HepG2 (cell line): ENCODE results near the gene PSENEN. TPM values are rescaled to one million over a fixed set of nuclear protein-coding genes. Genes with fewer than 3 reads are reported as not detected.

Experiments used
- ATAC-seq: fragments of 200-7000 bp; cut with Tn5 transposase; 3 replicates; pipeline ENCODE4 v1.9.1; 2020; ENCODE audit warnings: mild to moderate bottlenecking, moderate library complexity
- BruUV-seq: library from RNA; stranded (reverse); fragments of 400-500 nt; replicated peaks from 2 replicates; lab custom pipeline; 2021; lab: Mats Ljungman, UMichigan
- CTCF ChIA-PET: fragments of 300-600 bp; formaldehyde crosslinking; extraction: SDS; loops from one replicate; lab custom pipeline; 2021; ENCODE audit warnings: low total read pairs, inconsistent platforms, low intra/inter-chr PET ratio; lab: Yijun Ruan, JAX
- POLR2A ChIA-PET: fragments of 350-600 bp; sonication (Branson Sonifier 250); formaldehyde crosslinking; loops from one replicate; lab custom pipeline; 2020; ENCODE audit warnings: antibody characterized with exemption, inconsistent platforms; lab: Yijun Ruan, JAX
- DNase-seq: peaks from one replicate; pipeline ENCODE4 v3.0.0-alpha.2; 2015; ENCODE audit warnings: low spot score
- FAIRE-seq: peaks from 3 replicates; lab custom pipeline; 2011; peaks lifted over from hg19 to GRCh38; lab: Jason Lieb, UNC
- H2AFZ ChIP-seq: one replicate; pipeline ENCODE4 v1.6.1; 2011; ENCODE audit warnings: low read length, inconsistent platforms
- H3K27ac ChIP-seq: fragments of 300-600 bp; 3 replicates; pipeline ENCODE4 v1.8.0; 2011; ENCODE audit warnings: mixed run types, mild to moderate bottlenecking, mixed read lengths, low read length, inconsistent platforms; ENCODE audit not compliant: insufficient read depth; ENCODE audit errors: extremely low read length
- H3K27me3 ChIP-seq, 2 experiments: fragments of 200-600 bp in 1 of 2; 2 replicates in 1 of 2; 3 replicates in 1 of 2; pipeline versions ENCODE4 v1.6.0 to v1.8.0; 2011; ENCODE audit warnings: low read length in 2 of 2, mild to moderate bottlenecking in 2 of 2, moderate library complexity in 2 of 2, inconsistent platforms in 1 of 2; ENCODE audit not compliant: insufficient read depth in 2 of 2, control insufficient read depth in 1 of 2
- H3K36me3 ChIP-seq, 2 experiments: fragments of 200-600 bp in 1 of 2; replicated peaks in 1 of 2; 2 replicates in 1 of 2; 3 replicates in 1 of 2; pipeline versions ENCODE4 v1.5.1 to v1.8.0; 2011; ENCODE audit warnings: low read length in 2 of 2, inconsistent platforms in 1 of 2; ENCODE audit not compliant: insufficient read depth in 2 of 2, control insufficient read depth in 1 of 2
- H3K4me1 ChIP-seq: 2 replicates; pipeline ENCODE4 v1.5.1; 2012; ENCODE audit warnings: low read length, inconsistent platforms; ENCODE audit not compliant: insufficient read depth
- H3K4me2 ChIP-seq: 2 replicates; pipeline ENCODE4 v1.6.0; 2011; ENCODE audit warnings: low read depth, low read length, inconsistent platforms
- H3K4me3 ChIP-seq, 3 experiments: fragments of 200-600 bp in 1 of 3; sonication (generic), shearing (Covaris generic) in 1 of 3; replicated peaks in 1 of 3; 2 replicates each; pipeline ENCODE4 v1.5.1; 2011 to 2016; ENCODE audit warnings: low read length in 3 of 3, inconsistent platforms in 2 of 3, low read depth in 2 of 3, mild to moderate bottlenecking in 2 of 3, control low read depth in 1 of 3, mixed read lengths in 1 of 3; ENCODE audit not compliant: insufficient read depth in 1 of 3
- H3K79me2 ChIP-seq: one replicate; pipeline ENCODE4 v1.6.1; 2011; ENCODE audit warnings: low read length, inconsistent platforms; ENCODE audit not compliant: insufficient read depth
- H3K9ac ChIP-seq: 2 replicates; pipeline ENCODE4 v1.6.0; 2011; ENCODE audit warnings: mild to moderate bottlenecking, low read depth, low read length, inconsistent platforms; ENCODE audit not compliant: insufficient read depth
- H3K9me3 ChIP-seq: 2 replicates; pipeline ENCODE4 v1.5.1; 2012; ENCODE audit warnings: mild to moderate bottlenecking, low read length
- H4K20me1 ChIP-seq: 2 replicates; pipeline ENCODE4 v1.6.0; 2011; ENCODE audit warnings: inconsistent platforms, mild to moderate bottlenecking, low read length, moderate library complexity; ENCODE audit not compliant: insufficient read depth
- CREB3 ChIP-seq: sonication (generic); formaldehyde crosslinking; IDR thresholded peaks from 2 replicates; pipeline ENCODE4 v1.5.0; 2020; ENCODE audit warnings: missing genetic modification reagents
- FOXA3 ChIP-seq: IDR thresholded peaks from 2 replicates; pipeline ENCODE4 v1.6.1; 2016; ENCODE audit warnings: missing genetic modification reagents, missing compliant biosample characterization
- MLLT10 ChIP-seq: sonication (generic); formaldehyde crosslinking; IDR thresholded peaks from 2 replicates; pipeline ENCODE4 v1.4.0; 2020; ENCODE audit warnings: missing genetic modification reagents
- ZBTB10 ChIP-seq: sonication (generic); formaldehyde crosslinking; IDR thresholded peaks from 2 replicates; pipeline ENCODE4 v1.4.0; 2020; ENCODE audit warnings: missing genetic modification reagents, borderline replicate concordance
- ZIK1 ChIP-seq: sonication (generic); formaldehyde crosslinking; IDR thresholded peaks from 2 replicates; pipeline ENCODE4 v1.5.0; 2020; ENCODE audit warnings: mild to moderate bottlenecking, low read depth, missing genetic modification reagents, borderline replicate concordance
- ZNF280B ChIP-seq: sonication (generic); formaldehyde crosslinking; IDR thresholded peaks from 2 replicates; pipeline ENCODE4 v1.5.0; 2020; ENCODE audit warnings: missing genetic modification reagents, mild to moderate bottlenecking, borderline replicate concordance
- WGBS: methylation state at CpG from one replicate; pipeline ENCODE4 v1.1.6; 2017; ENCODE audit warnings: low lambda C conversion rate; 5-methylcytosine and 5-hydroxymethylcytosine counted together
- in situ Hi-C: cut with HindIII; loops from 2 replicates; pipeline ENCODE4 v1.10.0; 2017; ENCODE audit warnings: low pct_unique_long_range_greater_than_20kb; ENCODE audit not compliant: extremely low pct_ligation_motif_present
- intact Hi-C: fragments of 100-400 bp; cut with micrococcal nuclease; formaldehyde crosslinking; loops from one replicate; pipeline ENCODE4 v1.10.0; 2022; ENCODE audit not compliant: unreplicated experiment
- polyA plus RNA-seq, 8 experiments: library from polyadenylated mRNA; depleted of rRNA in 3 of 8; stranded (reverse) in 7 of 8; unstranded in 1 of 8; fragments of >200 nt; fragmentation: Illumina TruSeq in 4 of 8; extraction: Trizol in 4 of 8; gene quantifications; 2 replicates each; pipeline versions ENCODE4 v1.2.1 to v1.2.3, GENCODE V29; 2011 to 2016; ENCODE audit warnings: low read depth in 4 of 8, missing spikeins in 1 of 8, mixed read lengths in 1 of 8; ENCODE audit not compliant: insufficient read depth in 1 of 8
- total RNA-seq, 5 experiments: library from RNA; depleted of rRNA; stranded (reverse); fragments of >200 nt; fragmentation: Illumina TruSeq; extraction: Trizol; gene quantifications; 2 replicates each; pipeline ENCODE4 v1.2.3, GENCODE V29; 2016; ENCODE audit warnings: low read depth in 1 of 5
- TF ChIP-seq, protein P1 (sequence below): sonication (generic); formaldehyde crosslinking; IDR thresholded peaks from 2 replicates; pipeline ENCODE4 v1.4.0; 2020; ENCODE audit warnings: missing genetic modification reagents

PSENEN gene
- total and polyA plus RNA-seq, 2 of the 13 experiments (the other 11 are each of a cell fraction or from before 2014, with no cell fraction given): 16.9 to 34.2 TPM

GRCh38 chr19:35766571-35767104 is 21.2 kb downstream of the PSENEN start:
- TF ChIP-seq, protein P1, sequence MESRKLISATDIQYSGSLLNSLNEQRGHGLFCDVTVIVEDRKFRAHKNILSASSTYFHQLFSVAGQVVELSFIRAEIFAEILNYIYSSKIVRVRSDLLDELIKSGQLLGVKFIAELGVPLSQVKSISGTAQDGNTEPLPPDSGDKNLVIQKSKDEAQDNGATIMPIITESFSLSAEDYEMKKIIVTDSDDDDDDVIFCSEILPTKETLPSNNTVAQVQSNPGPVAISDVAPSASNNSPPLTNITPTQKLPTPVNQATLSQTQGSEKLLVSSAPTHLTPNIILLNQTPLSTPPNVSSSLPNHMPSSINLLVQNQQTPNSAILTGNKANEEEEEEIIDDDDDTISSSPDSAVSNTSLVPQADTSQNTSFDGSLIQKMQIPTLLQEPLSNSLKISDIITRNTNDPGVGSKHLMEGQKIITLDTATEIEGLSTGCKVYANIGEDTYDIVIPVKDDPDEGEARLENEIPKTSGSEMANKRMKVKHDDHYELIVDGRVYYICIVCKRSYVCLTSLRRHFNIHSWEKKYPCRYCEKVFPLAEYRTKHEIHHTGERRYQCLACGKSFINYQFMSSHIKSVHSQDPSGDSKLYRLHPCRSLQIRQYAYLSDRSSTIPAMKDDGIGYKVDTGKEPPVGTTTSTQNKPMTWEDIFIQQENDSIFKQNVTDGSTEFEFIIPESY (CRISPR knock-in tag): peak; percentile 63; the same call in 1 of the 2 replicates
- TF ChIP-seq MLLT10 (CRISPR knock-in tag): no peak
- no peak for TF ChIP-seq ZNF280B
- TF ChIP-seq CREB3 (CRISPR knock-in tag): no peak
- TF ChIP-seq FOXA3 (CRISPR knock-in tag): no peak
- no peak for TF ChIP-seq ZIK1 (CRISPR knock-in tag)
- no peak for TF ChIP-seq ZBTB10 (CRISPR knock-in tag)
- Histone ChIP-seq H3K4me3 (no peak overlapping the region), H3K4me1 (peaks cover 20% of the 10 kb centered on the region; the same call in 1 of the 2 replicates), H3K27ac (no peak overlapping the region), H3K36me3 (peaks cover 4 to 15% of the 10 kb centered on the region in 2 experiments; a peak in 4 of 5 replicates), H4K20me1 (no peaks in the 10 kb centered on the region), H3K27me3 (no peaks in the 10 kb centered on the region), H2AFZ (no peak overlapping the region), H3K9ac (no peak overlapping the region), H3K79me2 (no peaks in the 10 kb centered on the region), H3K4me2 (no peak overlapping the region), H3K9me3 (no peaks in the 10 kb centered on the region)
- ATAC-seq: peak; percentile 8; the same call in 2 of the 3 replicates
- no peak for FAIRE-seq
- POLR2A ChIA-PET: interaction anchor here (1.1 kb wide), 1 partner anchor 9 kb away, joined by 3 read pairs; no protein-coding TSS in a partner anchor
- BruUV-seq: no TSS peak
- DNase-seq: no peak
- CTCF ChIA-PET: no interaction called here
- in situ Hi-C loops (no loop called here), intact Hi-C loops (no loop called here)
- WGBS: 88% methylated on average over 10 of the region's 11 CpGs
